Central memory CD4-positive, alpha-beta T cell (primary cell): Measurements from ENCODE around the gene SCLY.
"Not testable (repeated sequence)": the region's sequence is repeated elsewhere in the genome, so short reads cannot be mapped to it uniquely, and the experiment has no call there.

Experiments
- DNase-seq: peaks from one replicate; pipeline ENCODE4 v3.0.0; 2022
- total RNA-seq, 3 experiments: gene quantifications; one replicate each; lab custom pipeline; 2026; lab: John Stamatoyannopoulos, UW

Gene SCLY
- total RNA-seq: 4.6 to 7.6 (median 5.0) reads per million in 3 experiments

DNA sequence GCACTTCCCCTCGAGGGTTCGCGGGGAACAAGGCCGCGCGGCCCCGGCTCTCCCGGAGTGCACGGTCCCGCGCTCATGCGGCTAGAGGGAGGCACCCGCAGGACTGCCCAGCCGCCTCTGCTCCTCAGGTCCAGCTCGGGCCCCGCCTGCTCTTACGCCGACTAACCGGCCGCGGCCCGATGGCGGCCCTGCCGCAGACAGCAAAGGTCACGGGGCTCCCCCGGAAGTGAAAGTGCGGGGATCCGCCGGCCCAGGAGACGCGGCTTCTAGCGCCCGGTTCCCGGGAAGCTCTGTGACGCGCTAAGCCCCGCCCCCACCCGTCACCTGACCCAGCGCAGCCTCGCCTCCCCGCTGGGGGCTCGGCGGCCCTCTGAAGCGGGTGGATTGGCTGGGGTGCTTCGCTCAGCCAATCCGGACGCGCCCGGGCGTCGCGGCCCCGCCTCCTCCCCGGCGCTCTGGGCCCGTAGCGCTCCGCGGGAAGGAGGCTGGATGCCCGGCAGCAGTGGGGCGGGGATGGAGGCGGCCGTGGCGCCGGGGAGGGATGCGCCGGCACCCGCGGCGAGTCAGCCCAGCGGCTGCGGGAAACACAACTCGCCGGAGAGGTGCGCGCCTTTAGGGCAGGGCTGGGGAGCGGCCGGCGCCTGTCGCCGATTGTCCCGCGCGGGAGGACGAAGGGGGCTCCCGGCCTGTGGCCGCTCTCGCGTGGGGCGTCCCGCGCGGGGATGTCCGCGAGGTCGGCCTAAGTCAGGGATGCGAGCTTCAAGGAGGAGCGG, at the start of gene SCLY:
Gene SCLY, plus strand, starts transcription at position 460 of the 773 bp plus-strand sequence. Its CDS starts 54 bp downstream, at position 514.
- DNase-seq: peak; percentile 94

DNA sequence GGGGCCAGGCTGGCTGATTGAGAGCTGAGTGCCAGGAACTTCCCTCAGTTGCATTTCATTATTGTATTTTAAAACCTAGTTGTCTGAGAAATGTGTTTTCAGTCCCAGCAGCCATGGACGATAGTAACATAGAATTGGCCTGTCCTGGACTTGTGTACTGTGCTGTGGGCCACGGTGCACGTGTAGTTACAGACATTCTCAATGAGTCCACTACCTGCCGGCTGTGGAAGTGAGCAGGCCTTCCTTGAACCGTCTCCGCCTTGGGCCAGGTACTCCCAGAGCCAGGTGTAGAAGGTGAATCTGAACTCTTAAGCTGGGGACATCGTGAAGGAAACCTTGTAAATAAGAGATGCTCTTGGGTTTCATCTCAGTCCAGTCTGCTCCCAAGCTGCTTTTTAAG, 47.0 kb upstream of the SCLY start:
- no peak for DNase-seq

GRCh38 chr2:238015705-238016104, 45.1 kb upstream of the SCLY start:
- DNase-seq: no peak

- no peak for DNase-seq
Observed at GRCh38 chr2:238016526-238016925, 44.3 kb upstream of the SCLY start.

GRCh38 chr2:238019962-238020361, 40.8 kb upstream of the SCLY start:
- no peak for DNase-seq

- no peak for DNase-seq
Observed at GRCh38 chr2:238020816-238021215, 40.0 kb upstream of the SCLY start.

DNA sequence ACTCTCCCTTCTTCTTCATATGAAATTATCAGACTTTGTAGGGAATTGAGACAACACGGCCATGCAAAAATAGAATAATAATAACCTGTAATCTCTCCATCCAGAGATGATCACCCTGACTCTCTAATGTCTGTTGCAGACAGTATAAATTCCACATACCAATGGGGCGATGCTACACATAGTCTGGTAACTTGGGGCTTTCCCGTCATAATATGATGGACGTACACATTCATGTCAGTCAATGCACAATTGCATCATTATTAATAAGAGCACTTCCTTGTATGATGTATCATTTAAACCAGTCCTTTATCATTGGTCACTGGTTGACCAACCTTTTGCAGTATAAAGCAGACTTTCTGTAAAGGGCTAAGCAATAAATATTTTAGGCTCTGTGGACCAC, 39.5 kb upstream of the SCLY start:
- no peak for DNase-seq

GRCh38 chr2:238022594-238023157, 38.1 kb upstream of the SCLY start:
- no peak for DNase-seq

DNA sequence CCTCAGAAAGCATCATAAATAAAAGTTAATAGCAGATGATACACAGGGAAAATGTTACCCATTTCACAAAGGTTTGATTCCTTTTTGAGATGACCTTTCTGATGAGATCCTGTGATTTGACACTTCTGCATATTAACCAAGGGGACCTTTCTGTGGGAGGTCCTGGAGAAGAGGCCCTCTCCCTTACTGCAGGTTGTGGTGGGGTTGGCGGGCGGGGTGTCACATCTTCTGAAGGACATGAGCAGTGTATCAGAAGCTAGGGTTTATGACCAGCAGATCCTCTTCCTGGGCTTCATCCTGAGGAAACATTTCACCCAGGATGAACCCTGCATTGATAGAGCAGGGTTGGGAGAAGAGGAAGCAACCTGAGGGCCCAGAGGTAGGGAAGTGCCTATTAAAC, 37.2 kb upstream of the SCLY start:
- no peak for DNase-seq

GRCh38 chr2:238024986-238025385, 35.8 kb upstream of the SCLY start:
- no peak for DNase-seq

DNA sequence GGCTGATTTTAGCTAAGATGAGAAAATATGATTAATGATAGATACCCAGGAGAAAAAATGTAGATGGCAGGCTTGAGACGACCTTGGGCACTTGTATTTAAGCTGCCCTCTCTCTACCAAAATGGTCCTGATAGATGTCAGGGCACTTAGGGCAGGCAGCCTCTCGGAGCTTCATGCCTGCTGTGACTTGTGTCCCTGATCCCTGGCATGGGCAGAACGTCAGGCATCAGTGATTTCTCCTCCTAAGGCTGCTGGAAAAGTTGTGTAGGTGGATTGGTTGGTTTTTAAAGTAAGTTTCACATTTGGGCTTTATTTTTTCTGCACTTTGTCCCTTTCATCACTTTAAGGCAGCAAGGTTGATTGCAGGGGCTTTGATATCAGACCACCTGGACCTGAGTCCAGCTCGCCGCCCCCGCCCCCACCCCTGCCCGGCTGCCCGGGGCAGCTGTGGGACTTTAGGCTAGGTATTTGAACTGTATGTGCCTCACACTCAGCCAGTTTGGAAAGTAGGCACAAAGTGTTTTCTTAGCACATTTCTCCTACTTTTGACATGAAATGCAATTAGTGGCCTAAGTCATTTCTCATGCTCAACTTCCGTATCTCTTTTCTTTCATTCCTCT, 35.0 kb upstream of the SCLY start:
- no peak for DNase-seq

- DNase-seq: no peak
Observed at GRCh38 chr2:238027058-238027457, 33.7 kb upstream of the SCLY start.

- no peak for DNase-seq
Observed at GRCh38 chr2:238027591-238028415, 33.0 kb upstream of the SCLY start.

DNA sequence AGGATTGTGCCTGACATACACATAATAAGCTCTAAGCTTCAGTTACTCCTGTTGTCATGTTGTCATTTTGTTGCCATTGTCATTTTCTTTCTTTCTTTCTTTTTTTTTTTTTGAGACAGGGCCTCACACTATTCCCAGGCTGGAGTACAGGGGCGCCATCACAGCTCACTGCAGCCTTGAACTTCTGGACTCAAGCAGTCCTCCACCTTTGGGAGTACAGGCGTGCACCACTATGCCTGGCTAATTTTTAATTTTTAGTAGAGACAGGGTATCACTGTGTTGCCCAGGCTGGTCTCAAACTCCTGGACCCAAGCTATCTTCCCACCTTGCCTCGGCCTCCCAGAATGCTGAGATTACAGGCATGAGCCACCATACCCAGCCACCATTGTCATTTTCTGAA, 30.9 kb upstream of the SCLY start:
- DNase-seq: no peak

DNA sequence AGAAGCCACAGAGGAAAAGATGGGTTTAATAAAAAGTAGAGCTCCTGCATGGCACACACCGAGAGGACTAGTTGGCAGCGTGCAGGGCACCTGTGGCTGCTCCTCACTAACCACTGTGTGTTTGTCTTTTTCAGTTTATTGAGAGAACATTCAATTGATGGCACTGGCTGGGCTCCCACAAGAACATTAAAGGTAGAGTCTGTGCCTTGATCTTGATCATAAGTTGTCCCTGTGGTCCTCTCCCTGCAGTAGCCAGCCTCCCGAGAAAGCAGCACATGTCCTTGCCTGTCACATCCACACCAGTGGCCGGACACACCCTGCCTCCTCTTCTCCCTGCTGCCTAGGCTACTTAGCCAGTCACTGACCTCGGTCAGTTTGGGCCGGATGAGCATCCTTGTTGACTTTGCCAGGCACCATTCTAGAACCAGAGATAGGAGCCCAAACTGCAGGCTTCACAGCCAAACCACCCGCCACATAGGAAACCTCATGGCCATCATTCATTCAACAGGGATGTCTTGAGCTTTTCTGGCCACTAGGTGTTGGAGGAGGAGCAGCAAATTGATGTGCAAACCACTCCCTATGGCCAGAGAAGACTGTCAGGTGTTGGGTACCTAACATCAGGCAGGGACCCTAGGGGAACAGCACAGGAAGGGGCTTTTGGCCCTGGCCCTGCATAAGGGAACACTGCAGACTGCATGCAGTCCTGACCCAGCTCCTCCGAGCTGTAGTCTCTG, 30.2 kb upstream of the SCLY start:
- DNase-seq: no peak

DNA sequence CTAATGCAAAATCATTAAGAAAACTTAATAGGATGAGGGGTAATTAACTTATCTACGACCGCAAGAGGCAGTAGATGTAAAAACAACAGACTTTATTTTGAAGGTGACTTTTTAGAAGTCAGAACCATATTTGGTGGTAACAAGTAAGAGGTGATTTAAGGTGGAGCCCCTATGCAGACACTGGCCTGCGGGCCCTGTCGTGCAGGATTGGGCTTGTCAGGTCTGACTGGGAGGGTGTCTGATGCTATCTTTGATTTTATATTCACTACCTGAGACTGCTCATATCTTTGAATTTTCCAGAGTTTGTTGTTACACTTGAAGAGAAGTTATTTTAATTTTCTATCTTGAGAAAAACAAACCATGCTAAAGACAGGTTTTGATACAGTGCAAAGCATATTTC, 29.1 kb upstream of the SCLY start:
- DNase-seq: no peak

- DNase-seq: no peak
Observed at GRCh38 chr2:238032755-238033337, 28.0 kb upstream of the SCLY start.

- DNase-seq: not testable (repeated sequence)
Observed at GRCh38 chr2:238033991-238034390, 26.8 kb upstream of the SCLY start.

DNA sequence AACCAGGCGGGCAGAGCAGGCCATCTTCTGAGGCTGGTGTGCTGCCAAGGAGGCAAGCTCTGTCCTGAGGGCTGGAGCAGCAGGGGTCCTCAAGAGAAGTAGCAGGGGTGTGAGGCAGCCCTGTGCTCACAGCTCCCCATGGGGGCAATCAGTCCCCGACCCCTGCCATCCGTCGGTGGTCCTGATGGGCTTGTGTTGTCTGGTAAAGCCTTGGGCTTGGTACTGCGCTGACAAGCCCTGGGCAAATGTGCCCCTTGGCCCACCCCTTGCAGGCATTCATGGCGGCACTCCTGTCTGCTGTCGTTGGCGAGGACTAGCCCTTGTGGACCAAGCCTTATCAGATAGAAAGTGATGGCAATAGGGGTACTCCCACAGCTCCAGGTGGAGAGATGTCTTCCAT, 22.6 kb upstream of the SCLY start:
- no peak for DNase-seq

DNA sequence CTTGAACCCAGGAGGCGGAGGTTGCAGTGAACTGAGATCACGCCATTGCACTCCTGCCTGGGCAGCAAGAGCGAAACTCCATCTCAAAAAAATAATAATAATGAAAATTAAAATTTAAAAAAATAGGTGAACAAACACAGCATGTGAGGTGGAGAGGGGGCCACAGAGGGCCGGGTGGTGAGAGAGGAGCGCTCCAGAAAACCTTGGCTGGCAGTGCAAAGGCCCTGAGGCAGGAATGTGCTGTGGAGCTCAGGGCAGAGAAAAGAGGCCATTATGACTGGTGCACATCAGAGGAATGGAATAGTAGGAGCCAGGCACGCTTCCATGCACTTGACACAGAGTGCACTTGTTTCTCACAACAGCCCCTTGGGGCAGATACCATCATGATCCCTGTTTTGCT, 21.6 kb upstream of the SCLY start:
- DNase-seq: no peak

DNA sequence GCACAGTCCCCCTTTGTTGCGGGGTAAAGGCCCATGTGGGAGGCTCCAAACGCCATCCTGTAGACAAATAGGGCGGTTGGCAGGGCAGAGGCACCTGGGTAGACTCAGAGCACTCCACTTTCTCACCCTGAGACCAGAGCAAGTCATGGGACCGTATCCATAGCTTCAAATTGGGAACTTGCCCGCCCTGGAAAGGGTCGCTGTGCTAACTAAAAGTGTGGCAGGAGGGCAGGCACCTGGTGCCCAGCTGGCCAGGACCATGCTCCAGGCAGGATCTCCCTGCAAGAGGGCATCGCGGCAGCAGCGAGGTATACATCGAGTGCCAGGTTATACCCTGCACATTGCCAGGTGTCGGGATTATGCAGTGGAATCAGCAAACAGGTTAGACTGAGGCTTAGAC, 20.8 kb upstream of the SCLY start:
- no peak for DNase-seq

DNA sequence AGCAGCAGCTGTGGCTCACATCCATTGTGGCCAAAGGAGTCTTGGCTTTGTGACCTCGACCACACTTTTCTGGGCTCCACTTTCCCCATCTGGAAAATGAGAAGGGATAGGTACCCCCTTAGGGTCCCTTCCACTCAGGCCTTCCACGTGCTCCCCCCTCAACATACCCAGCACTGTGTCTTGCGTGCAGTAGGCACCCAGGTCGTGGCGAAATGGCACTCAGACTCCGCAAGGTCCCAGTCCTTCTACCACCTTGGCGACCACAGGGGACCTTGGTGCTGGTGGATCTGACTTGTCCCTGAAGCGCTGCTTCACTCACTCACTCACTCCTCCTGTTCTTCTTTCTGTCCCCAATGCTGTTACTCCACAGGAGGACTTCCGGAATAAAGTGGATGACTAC, 19.9 kb upstream of the SCLY start:
- no peak for DNase-seq
